ENCODE results near the gene INMT.

The INMT gene

GRCh38 chr7:30787486-30787885 is 35.6 kb downstream of the INMT start:
- DNase-seq (ENCODE audit: low read depth) = no peak

- DNase-seq (ENCODE audit: low read depth) = no peak
Measured at GRCh38 chr7:30788640-30789333, 36.9 kb downstream of the INMT start.

GRCh38 chr7:30789334-30789711 is 37.4 kb downstream of the INMT start:
- no peak for DNase-seq (ENCODE audit: low read depth)

- no peak for DNase-seq (ENCODE audit: low read depth)
Measured at GRCh38 chr7:30790356-30790755, 38.4 kb downstream of the INMT start.

GRCh38 chr7:30791114-30791513 is 39.2 kb downstream of the INMT start:
- DNase-seq (ENCODE audit: low read depth) = no peak

GRCh38 chr7:30795161-30795948 is 43.4 kb downstream of the INMT start:
- DNase-seq (ENCODE audit: low read depth) = no peak

GRCh38 chr7:30796105-30796869 is 44.4 kb downstream of the INMT start:
- no peak for DNase-seq (ENCODE audit: low read depth)

- DNase-seq (ENCODE audit: low read depth) = no peak
Measured at GRCh38 chr7:30797176-30798040, 45.5 kb downstream of the INMT start.

- no peak for DNase-seq (ENCODE audit: low read depth)
Measured at GRCh38 chr7:30799206-30799975, 47.5 kb downstream of the INMT start.

GRCh38 chr7:30799976-30800661 is 48.2 kb downstream of the INMT start:
- no peak for DNase-seq (ENCODE audit: low read depth)

GRCh38 chr7:30800785-30801252 is 48.9 kb downstream of the INMT start:
- no peak for DNase-seq (ENCODE audit: low read depth)

GRCh38 chr7:30802812-30803211 is 50.9 kb downstream of the INMT start:
- DNase-seq (ENCODE audit: low read depth) = no peak

- DNase-seq (ENCODE audit: low read depth) = no peak
Measured at GRCh38 chr7:30804078-30804661, 52.2 kb downstream of the INMT start.

GRCh38 chr7:30805081-30805691 is 53.3 kb downstream of the INMT start:
- DNase-seq (ENCODE audit: low read depth) = no peak

GRCh38 chr7:30805931-30806330 is 54.0 kb downstream of the INMT start:
- DNase-seq (ENCODE audit: low read depth) = no peak

Data from stimulated activated CD8-positive, alpha-beta memory T cell treated with anti-CD3 and anti-CD28 coated beads, Interleukin-4, amount 100 ng/mL, for 24 hours (primary cell).